ENCODE data around the gene PTPRD. TPM values are rescaled to one million over a fixed set of nuclear protein-coding genes. Genes with fewer than 3 reads are reported as not detected.
"Not testable (repeated sequence)": the region's sequence is repeated elsewhere in the genome, so short reads cannot be mapped to it uniquely, and the experiment has no call there.

PTPRD gene
- total RNA-seq, 3 donors from 2014 or later = 2.9 to 5.4 (median 3.6) TPM

- Histone ChIP-seq H3K36me3 (no peaks in the 10 kb centered on the region), H3K27me3 (no peaks in the 10 kb centered on the region), H3K9me3 (no peaks in the 10 kb centered on the region), H3K27ac (no peak overlapping the region), H3K4me3 (no peak overlapping the region), H3K4me1 (no peaks in the 10 kb centered on the region)
- no peak for DNase-seq (ENCODE audit: low spot score in 2 of 2)
- TF ChIP-seq POLR2AphosphoS5 (IDR thresholded peaks at IDR 0.05) (no peak), CTCF (IDR thresholded peaks at IDR 0.05) (peak; percentile 28 to 61 (median 56))
- intact Hi-C loops (cut with DNase I; ENCODE audit: low total_unique reads) = no loop called here
Measured at GRCh38 chr9:9942764-9943424, 669.9 kb downstream of the PTPRD start.

- H3K4me3 ChIP-seq = no peak overlapping the region
- no peaks in the 10 kb centered on the region for H3K36me3 ChIP-seq
- intact Hi-C loops (cut with DNase I; ENCODE audit: low total_unique reads) = no loop called here
Measured at GRCh38 chr9:9938432-9938831, 674.4 kb downstream of the PTPRD start.

GRCh38 chr9:9931464-9931863 lies 681.3 kb downstream of the PTPRD start:
- H3K4me3 ChIP-seq; H3K27me3 ChIP-seq; H3K9me3 ChIP-seq; H3K27ac ChIP-seq; intact Hi-C loops (cut with DNase I; ENCODE audit: low total_unique reads); H3K4me1 ChIP-seq; DNase-seq (ENCODE audit: low spot score in 2 of 2); H3K36me3 ChIP-seq: not testable (repeated sequence)

More at GRCh38 chr9:9938432-9938831, 674.4 kb downstream of the PTPRD start:
- Histone ChIP-seq H3K27ac (no peak overlapping the region), H3K9me3 (no peaks in the 10 kb centered on the region), H3K4me1 (no peaks in the 10 kb centered on the region), H3K27me3 (no peaks in the 10 kb centered on the region)
- DNase-seq (ENCODE audit: low spot score in 2 of 2) = no peak
- TF ChIP-seq POLR2A (IDR thresholded peaks at IDR 0.05) (no peak), CTCF (IDR thresholded peaks at IDR 0.05) (no peak), POLR2AphosphoS5 (IDR thresholded peaks at IDR 0.05) (no peak)

GRCh38 chr9:9924376-9924775 lies 688.4 kb downstream of the PTPRD start:
- TF ChIP-seq POLR2AphosphoS5 (IDR thresholded peaks at IDR 0.05) = no peak

GRCh38 chr9:9921805-9922204 lies 691.0 kb downstream of the PTPRD start:
- Histone ChIP-seq H3K4me3 (no peak overlapping the region), H3K4me1 (no peaks in the 10 kb centered on the region), H3K36me3 (no peaks in the 10 kb centered on the region), H3K27me3 (no peaks in the 10 kb centered on the region), H3K9me3 (no peaks in the 10 kb centered on the region), H3K27ac (no peak overlapping the region)
- intact Hi-C loops (cut with DNase I; ENCODE audit: low total_unique reads) = no loop called here
- no peak for DNase-seq (ENCODE audit: low spot score in 2 of 2)
- TF ChIP-seq POLR2A (IDR thresholded peaks at IDR 0.05) = no peak
- TF ChIP-seq POLR2AphosphoS5 (IDR thresholded peaks at IDR 0.05) = no peak
- TF ChIP-seq CTCF (IDR thresholded peaks at IDR 0.05) = no peak

More at GRCh38 chr9:9924376-9924775, 688.4 kb downstream of the PTPRD start:
- Histone ChIP-seq H3K4me3 (no peak overlapping the region), H3K36me3 (no peaks in the 10 kb centered on the region), H3K9me3 (no peaks in the 10 kb centered on the region), H3K27me3 (no peaks in the 10 kb centered on the region), H3K27ac (no peak overlapping the region), H3K4me1 (no peaks in the 10 kb centered on the region)
- intact Hi-C loops (cut with DNase I; ENCODE audit: low total_unique reads) = no loop called here
- no peak for DNase-seq (ENCODE audit: low spot score in 2 of 2)

- Histone ChIP-seq H3K36me3 (no peaks in the 10 kb centered on the region), H3K4me3 (no peak overlapping the region), H3K4me1 (no peaks in the 10 kb centered on the region), H3K27ac (no peak overlapping the region), H3K27me3 (no peaks in the 10 kb centered on the region), H3K9me3 (peaks cover 0 to 7% of the 10 kb centered on the region in 2 donors)
- TF ChIP-seq POLR2A (IDR thresholded peaks at IDR 0.05) = no peak
- TF ChIP-seq POLR2AphosphoS5 (IDR thresholded peaks at IDR 0.05) = no peak
- TF ChIP-seq CTCF (IDR thresholded peaks at IDR 0.05) = no peak
- intact Hi-C loops (cut with DNase I; ENCODE audit: low total_unique reads) = no loop called here
- no peak for DNase-seq (ENCODE audit: low spot score in 2 of 2)
Measured at GRCh38 chr9:9920425-9921060, 692.3 kb downstream of the PTPRD start.
